ENCODE data around the gene HMCN2.

HMCN2 gene

DNA sequence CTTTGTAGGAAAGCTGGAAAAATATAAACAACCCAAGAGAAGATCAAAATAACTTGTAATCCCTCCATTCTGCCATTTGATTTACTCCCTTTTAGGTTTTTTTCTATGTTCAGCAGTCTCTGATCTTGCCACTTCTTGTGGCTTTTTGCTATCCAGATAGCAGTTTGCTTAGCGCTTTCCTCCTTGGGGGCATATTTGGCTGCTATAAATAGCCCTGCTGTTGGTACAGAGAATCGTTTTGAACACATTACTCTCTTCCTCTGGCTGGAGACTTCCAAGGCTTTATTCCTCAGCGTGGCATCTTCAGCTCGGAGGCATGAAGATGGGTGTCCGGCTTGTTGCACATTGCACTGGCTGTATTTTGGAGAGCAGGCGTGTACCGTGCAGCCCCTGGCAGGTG, 38.6 kb downstream of the HMCN2 start:
- DNase-seq = no peak

DNA sequence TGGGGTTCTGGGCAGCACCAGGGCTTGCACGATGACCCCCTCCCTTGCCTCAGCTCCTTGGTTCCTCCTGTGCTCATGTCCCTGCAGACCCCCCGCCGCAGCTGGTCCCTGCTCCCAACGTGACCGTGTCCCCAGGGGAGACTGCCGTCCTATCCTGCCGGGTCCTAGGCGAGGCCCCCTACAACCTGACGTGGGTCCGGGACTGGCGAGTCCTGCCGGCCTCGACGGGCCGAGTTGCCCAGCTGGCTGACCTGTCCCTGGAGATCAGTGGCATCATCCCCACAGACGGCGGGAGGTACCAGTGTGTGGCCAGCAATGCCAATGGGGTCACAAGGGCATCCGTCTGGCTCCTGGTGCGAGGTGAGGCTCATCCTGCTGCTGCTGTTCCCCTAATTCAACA, 39.1 kb downstream of the HMCN2 start:
- no peak for TF ChIP-seq EZH2phosphoT487 (IDR thresholded peaks at IDR 0.05; ENCODE audit: low read length)
- TF ChIP-seq EZH2 (optimal IDR thresholded peaks at IDR 0.05; ENCODE audit: low read depth, low read length) = no peak
- TF ChIP-seq, protein P1, sequence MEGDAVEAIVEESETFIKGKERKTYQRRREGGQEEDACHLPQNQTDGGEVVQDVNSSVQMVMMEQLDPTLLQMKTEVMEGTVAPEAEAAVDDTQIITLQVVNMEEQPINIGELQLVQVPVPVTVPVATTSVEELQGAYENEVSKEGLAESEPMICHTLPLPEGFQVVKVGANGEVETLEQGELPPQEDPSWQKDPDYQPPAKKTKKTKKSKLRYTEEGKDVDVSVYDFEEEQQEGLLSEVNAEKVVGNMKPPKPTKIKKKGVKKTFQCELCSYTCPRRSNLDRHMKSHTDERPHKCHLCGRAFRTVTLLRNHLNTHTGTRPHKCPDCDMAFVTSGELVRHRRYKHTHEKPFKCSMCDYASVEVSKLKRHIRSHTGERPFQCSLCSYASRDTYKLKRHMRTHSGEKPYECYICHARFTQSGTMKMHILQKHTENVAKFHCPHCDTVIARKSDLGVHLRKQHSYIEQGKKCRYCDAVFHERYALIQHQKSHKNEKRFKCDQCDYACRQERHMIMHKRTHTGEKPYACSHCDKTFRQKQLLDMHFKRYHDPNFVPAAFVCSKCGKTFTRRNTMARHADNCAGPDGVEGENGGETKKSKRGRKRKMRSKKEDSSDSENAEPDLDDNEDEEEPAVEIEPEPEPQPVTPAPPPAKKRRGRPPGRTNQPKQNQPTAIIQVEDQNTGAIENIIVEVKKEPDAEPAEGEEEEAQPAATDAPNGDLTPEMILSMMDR (IDR thresholded peaks at IDR 0.05; ENCODE audit: low read length) = no peak
- H3F3A ChIP-seq (ENCODE audit: insufficient read depth, low read length) = no peaks in the 10 kb centered on the region
- no peaks in the 10 kb centered on the region for H3K9me3 ChIP-seq (replicated peaks; ENCODE audit: insufficient read depth, low read length)
- DNase-seq = no peak
- no peaks in the 10 kb centered on the region for H3K9me2 ChIP-seq (replicated peaks; ENCODE audit: insufficient read depth, low read length)
- no peaks in the 10 kb centered on the region for H4K20me1 ChIP-seq (ENCODE audit: insufficient read depth, low read length)
- no peaks in the 10 kb centered on the region for H3K36me3 ChIP-seq (replicated peaks; ENCODE audit: insufficient read depth, low read length)
- no peak overlapping the region for H3K4me3 ChIP-seq (ENCODE audit: low read length)
- no peak overlapping the region for H3K4me2 ChIP-seq (ENCODE audit: low read depth, low read length)
- H3K4me1 ChIP-seq (ENCODE audit: low read length) = no peaks in the 10 kb centered on the region
- no peak overlapping the region for H3K9ac ChIP-seq (ENCODE audit: low read length)
- no peak overlapping the region for H3K27ac ChIP-seq (ENCODE audit: low read length)
- peaks cover 80% of the 10 kb centered on the region for H3K27me3 ChIP-seq (replicated peaks; ENCODE audit: insufficient read depth, low read length)
- H2AFZ ChIP-seq (ENCODE audit: low read length) = no peak overlapping the region
- H3K79me2 ChIP-seq (ENCODE audit: low read length) = no peaks in the 10 kb centered on the region

More for the DNA sequence above, 38.6 kb downstream of the HMCN2 start:
- Histone ChIP-seq H3K27me3 (replicated peaks; ENCODE audit: insufficient read depth, low read length) (peaks cover 77% of the 10 kb centered on the region), H3K4me1 (ENCODE audit: low read length) (no peaks in the 10 kb centered on the region), H3K4me3 (ENCODE audit: low read length) (no peak overlapping the region), H3K9me2 (replicated peaks; ENCODE audit: insufficient read depth, low read length) (no peaks in the 10 kb centered on the region), H3K27ac (ENCODE audit: low read length) (no peak overlapping the region), H3F3A (ENCODE audit: insufficient read depth, low read length) (no peaks in the 10 kb centered on the region), H3K79me2 (ENCODE audit: low read length) (no peaks in the 10 kb centered on the region), H3K4me2 (ENCODE audit: low read depth, low read length) (no peak overlapping the region), H3K36me3 (replicated peaks; ENCODE audit: insufficient read depth, low read length) (no peaks in the 10 kb centered on the region), H3K9ac (ENCODE audit: low read length) (no peak overlapping the region), H2AFZ (ENCODE audit: low read length) (no peak overlapping the region), H3K9me3 (replicated peaks; ENCODE audit: insufficient read depth, low read length) (no peaks in the 10 kb centered on the region), H4K20me1 (ENCODE audit: insufficient read depth, low read length) (no peaks in the 10 kb centered on the region)
- TF ChIP-seq EZH2 (optimal IDR thresholded peaks at IDR 0.05; ENCODE audit: low read depth, low read length) (no peak), EZH2phosphoT487 (IDR thresholded peaks at IDR 0.05; ENCODE audit: low read length) (no peak)
- TF ChIP-seq, protein P1 (IDR thresholded peaks at IDR 0.05; ENCODE audit: low read length) = no peak

DNA sequence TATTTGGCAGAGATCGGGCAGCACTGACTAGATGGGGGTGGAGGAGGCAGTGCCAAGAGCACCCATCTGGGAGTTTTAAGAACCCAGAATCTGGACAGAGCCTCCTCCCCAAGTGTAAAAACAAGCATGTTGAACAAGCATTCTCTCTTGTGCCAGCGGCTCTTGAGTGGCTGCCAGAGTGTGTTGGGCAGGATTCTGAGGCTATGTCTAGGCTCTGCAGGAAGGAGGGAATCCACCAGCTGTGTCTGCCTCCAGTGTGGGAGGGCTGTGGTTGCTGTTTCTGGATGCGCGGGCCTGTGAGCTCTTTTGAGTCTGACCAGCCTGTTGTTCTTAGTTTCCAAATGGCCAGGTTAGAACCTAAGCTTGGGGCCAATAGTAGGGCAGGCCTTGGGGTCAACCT, 39.8 kb downstream of the HMCN2 start:
- H3K27me3 ChIP-seq (replicated peaks; ENCODE audit: insufficient read depth, low read length) = peaks cover 88% of the 10 kb centered on the region
- no peaks in the 10 kb centered on the region for H3K4me1 ChIP-seq (ENCODE audit: low read length)
- TF ChIP-seq EZH2phosphoT487 (IDR thresholded peaks at IDR 0.05; ENCODE audit: low read length) = no peak
- no peak for TF ChIP-seq EZH2 (optimal IDR thresholded peaks at IDR 0.05; ENCODE audit: low read depth, low read length)
- TF ChIP-seq, protein P1 (IDR thresholded peaks at IDR 0.05; ENCODE audit: low read length) = no peak
- no peaks in the 10 kb centered on the region for H3K36me3 ChIP-seq (replicated peaks; ENCODE audit: insufficient read depth, low read length)
- no peak overlapping the region for H2AFZ ChIP-seq (ENCODE audit: low read length)
- H3K79me2 ChIP-seq (ENCODE audit: low read length) = no peaks in the 10 kb centered on the region
- no peaks in the 10 kb centered on the region for H3K9me3 ChIP-seq (replicated peaks; ENCODE audit: insufficient read depth, low read length)
- no peak for DNase-seq
- H3F3A ChIP-seq (ENCODE audit: insufficient read depth, low read length) = no peaks in the 10 kb centered on the region
- H3K9me2 ChIP-seq (replicated peaks; ENCODE audit: insufficient read depth, low read length) = no peaks in the 10 kb centered on the region
- no peak overlapping the region for H3K27ac ChIP-seq (ENCODE audit: low read length)
- no peak overlapping the region for H3K4me2 ChIP-seq (ENCODE audit: low read depth, low read length)
- H3K4me3 ChIP-seq (ENCODE audit: low read length) = no peak overlapping the region
- no peaks in the 10 kb centered on the region for H4K20me1 ChIP-seq (ENCODE audit: insufficient read depth, low read length)
- H3K9ac ChIP-seq (ENCODE audit: low read length) = no peak overlapping the region
